Peyer's patch (tissue), 4 donors: ENCODE results near the gene SLAMF1.

Source experiments
- CTCF ChIP-seq, 6 experiments: fragments of 450-650 bp in 4 of 6; fragments of 200-600 bp in 2 of 6; sonication (generic) in 1 of 6; IDR thresholded peaks; one replicate each; pipeline ENCODE4 v1.5.1; 2017 to 2019; ENCODE audit warnings: antibody characterized with exemption in 6 of 6, mild to moderate bottlenecking in 3 of 6, moderate library complexity in 1 of 6
- POLR2A ChIP-seq, 2 donors: fragments of 450-650 bp; IDR thresholded peaks; one replicate each; pipeline ENCODE4 v1.5.1; 2017; ENCODE audit warnings: antibody characterized with exemption in 2 of 2, mild to moderate bottlenecking in 2 of 2, moderate library complexity in 2 of 2

GRCh38 chr1:160623862-160624261 is 23.0 kb downstream of the SLAMF1 start:
- TF ChIP-seq POLR2A (IDR thresholded peaks at IDR 0.05) = no peak
- no peak for TF ChIP-seq CTCF (IDR thresholded peaks at IDR 0.05)
